Measurements from ENCODE around the gene TRAPPC3L.

- no peak for TF ChIP-seq JUND (IDR thresholded peaks at IDR 0.05; ENCODE audit: low read length)
- no peak for TF ChIP-seq POLR2AphosphoS5 (IDR thresholded peaks at IDR 0.05; ENCODE audit: low read depth, low read length)
- TF ChIP-seq CTCF (IDR thresholded peaks at IDR 0.05; ENCODE audit: control extremely low read depth in 1 of 3, insufficient read depth in 1 of 3, low read depth in 1 of 3, low read length in 3 of 3) = no peak
- no peak for TF ChIP-seq TAF1 (IDR thresholded peaks at IDR 0.05; ENCODE audit: low read depth, low read length)
- no peak for TF ChIP-seq POLR2A (IDR thresholded peaks at IDR 0.05; ENCODE audit: control extremely low read depth in 1 of 2, low read depth in 2 of 2, low read length in 2 of 2)
- no peak for TF ChIP-seq MAX (IDR thresholded peaks at IDR 0.05)
- TF ChIP-seq SIN3A (conservative IDR thresholded peaks at IDR 0.05 in 1 of 2, IDR thresholded peaks at IDR 0.05 in 1 of 2; ENCODE audit: low read depth in 1 of 2, low read length in 2 of 2) = no peak
- TF ChIP-seq SP1 (IDR thresholded peaks at IDR 0.05; ENCODE audit: low read depth, low read length) = no peak
- no peak for TF ChIP-seq RAD21 (IDR thresholded peaks at IDR 0.05 in 1 of 2, conservative IDR thresholded peaks at IDR 0.05 in 1 of 2; ENCODE audit: low read depth in 2 of 2, low read length in 2 of 2)
- TF ChIP-seq EZH2 (IDR thresholded peaks at IDR 0.05; ENCODE audit: low read depth, low read length, severe bottlenecking) = no peak
- no peak for TF ChIP-seq RXRA (IDR thresholded peaks at IDR 0.05; ENCODE audit: insufficient read depth, low read depth, low read length)
- no peak for TF ChIP-seq YY1 (IDR thresholded peaks at IDR 0.05; ENCODE audit: low read depth, low read length)
- TF ChIP-seq NANOG (IDR thresholded peaks at IDR 0.05; ENCODE audit: insufficient read depth, low read depth, low read length, poor library complexity, severe bottlenecking) = no peak
Observed at GRCh38 chr6:116564921-116565872, 19.7 kb upstream of the TRAPPC3L start.

All from H1 (cell line).